GM12878 (cell line): ENCODE results near the gene CDKN1C. TPM values are rescaled to one million over a fixed set of nuclear protein-coding genes. Genes with fewer than 3 reads are reported as not detected.

Experiments
- ATAC-seq: fragments of 200-7000 bp; cut with Tn5 transposase; 3 replicates; pipeline ENCODE4 v1.9.1; 2020; ENCODE audit warnings: mild to moderate bottlenecking, moderate library complexity
- BruUV-seq: library from RNA; stranded (reverse); fragments of 400-500 nt; replicated peaks from 2 replicates; lab custom pipeline; 2021; lab: Mats Ljungman, UMichigan
- CTCF ChIA-PET: fragments of 300-600 bp; sonication (Branson Sonifier 250); formaldehyde crosslinking; extraction: SDS; loops from one replicate; lab custom pipeline; 2021; ENCODE audit warnings: inconsistent platforms; lab: Yijun Ruan, JAX
- POLR2A ChIA-PET: fragments of 350-600 bp; formaldehyde crosslinking; extraction: SDS; loops from one replicate; lab custom pipeline; 2021; ENCODE audit warnings: inconsistent platforms; lab: Charles Lee
- RAD21 ChIA-PET: fragments of 300-600 bp; sonication (Branson Sonifier 250); formaldehyde crosslinking; loops from one replicate; lab custom pipeline; 2023; ENCODE audit warnings: antibody characterized with exemption; ENCODE audit not compliant: unreplicated experiment; lab: Charles Lee
- SMC1A ChIA-PET: fragments of 300-600 bp; sonication (Branson Sonifier 250); formaldehyde crosslinking; loops from one replicate; lab custom pipeline; 2023; ENCODE audit not compliant: unreplicated experiment, uncharacterized antibody; lab: Charles Lee
- DNase-seq: peaks from one replicate; pipeline ENCODE4 v3.0.0-alpha.2; 2011; ENCODE audit warnings: low read depth, low spot score
- FAIRE-seq: peaks from 3 replicates; lab custom pipeline; 2011; peaks lifted over from hg19 to GRCh38; lab: Jason Lieb, UNC
- H2AFZ ChIP-seq: 2 replicates; pipeline ENCODE4 v1.6.0; 2011; ENCODE audit warnings: low read depth, low read length, control low read depth; ENCODE audit not compliant: control insufficient read depth
- H3K27ac ChIP-seq: 2 replicates; pipeline ENCODE4 v1.5.1; 2011; ENCODE audit warnings: control low read depth; ENCODE audit not compliant: control insufficient read depth, insufficient read depth
- H3K27me3 ChIP-seq, 2 experiments: replicated peaks in 1 of 2; 2 replicates each; pipeline versions ENCODE4 v1.6.0 to v1.6.1; 2011; ENCODE audit warnings: low read length in 1 of 2; ENCODE audit not compliant: control insufficient read depth in 2 of 2, insufficient read depth in 2 of 2
- H3K36me3 ChIP-seq, 2 experiments: 2 replicates each; pipeline ENCODE4 v1.5.1; 2011; ENCODE audit warnings: low read length in 1 of 2; ENCODE audit not compliant: control insufficient read depth in 2 of 2, insufficient read depth in 2 of 2
- H3K4me1 ChIP-seq: 2 replicates; pipeline ENCODE4 v1.6.1; 2011; ENCODE audit warnings: mild to moderate bottlenecking, low read length, moderate library complexity, mixed read lengths; ENCODE audit not compliant: control insufficient read depth, insufficient read depth
- H3K4me2 ChIP-seq: 2 replicates; pipeline ENCODE4 v1.6.0; 2011; ENCODE audit warnings: control low read depth; ENCODE audit not compliant: control insufficient read depth, insufficient read depth
- H3K4me3 ChIP-seq: fragments of 200-600 bp; sonication (generic); 2 replicates; pipeline ENCODE4 v1.5.1; 2016
- H3K79me2 ChIP-seq: 2 replicates; pipeline ENCODE4 v1.6.0; 2011; ENCODE audit warnings: low read length; ENCODE audit not compliant: control insufficient read depth, insufficient read depth
- H3K9ac ChIP-seq: 2 replicates; pipeline ENCODE4 v1.8.0; 2011; ENCODE audit warnings: low read length, control low read depth, mixed read lengths; ENCODE audit not compliant: control insufficient read depth, insufficient read depth
- H3K9me3 ChIP-seq: replicated peaks from 3 replicates; pipeline ENCODE4 v1.5.1; 2011; ENCODE audit warnings: mild to moderate bottlenecking, low read length; ENCODE audit not compliant: control insufficient read depth, insufficient read depth
- H4K20me1 ChIP-seq: 2 replicates; pipeline ENCODE4 v1.6.0; 2011; ENCODE audit not compliant: control insufficient read depth, insufficient read depth
- SMARCA5 ChIP-seq: fragments of 450-650 bp; IDR thresholded peaks from 2 replicates; pipeline ENCODE4 v1.6.1; 2017; ENCODE audit warnings: mild to moderate bottlenecking
- TCF12 ChIP-seq: IDR thresholded peaks from 2 replicates; pipeline ENCODE4 v1.6.1; 2011; ENCODE audit warnings: low read depth, mild to moderate bottlenecking, low read length
- ZNF687 ChIP-seq: fragments of 450-650 bp; IDR thresholded peaks from 2 replicates; pipeline ENCODE4 v1.6.1; 2017; ENCODE audit warnings: mild to moderate bottlenecking, moderate library complexity
- WGBS: methylation state at CpG from one replicate; pipeline ENCODE4 v1.1.6; 2016; ENCODE audit warnings: low lambda C conversion rate; ENCODE audit not compliant: insufficient replicate concordance, insufficient coverage; ENCODE audit errors: missing lambda C conversion rate; 5-methylcytosine and 5-hydroxymethylcytosine counted together
- in situ Hi-C: fragments of 300-500 bp; cut with MboI; formaldehyde crosslinking; loops from 9 replicates; pipeline ENCODE4 v1.14.3; 2018; ENCODE audit warnings: mixed read lengths
- intact Hi-C: fragments of 100-400 bp; cut with micrococcal nuclease; formaldehyde crosslinking; loops from one replicate; pipeline ENCODE4 v1.14.2; 2022; ENCODE audit not compliant: unreplicated experiment
- polyA plus RNA-seq, 11 experiments: library from polyadenylated mRNA; depleted of rRNA in 4 of 11; unstranded in 6 of 11; stranded (reverse) in 5 of 11; fragments of >200 nt; fragmentation: Nextera tagmentation in 4 of 11; fragmentation: Illumina TruSeq in 1 of 11; extraction: Ambion mirVana in 4 of 11; extraction: Trizol in 1 of 11; gene quantifications; 1 replicate in 1 of 11; 2 replicates in 10 of 11; pipeline versions ENCODE4 v1.2.1 to v1.2.3, GENCODE V29; 2011 to 2016; ENCODE audit warnings: inconsistent platforms in 2 of 11, missing spikeins in 2 of 11, low read depth in 1 of 11
- total RNA-seq, 4 experiments: library from RNA; depleted of rRNA in 3 of 4; stranded (reverse); fragments of >200 nt in 3 of 4; fragmentation: Illumina TruSeq in 1 of 4; extraction: Trizol in 1 of 4; gene quantifications; 2 replicates each; pipeline versions ENCODE4 v1.2.1 to v1.2.3, GENCODE V29; 2013 to 2021

CDKN1C gene
- total and polyA plus RNA-seq, 10 of the 15 experiments (the other 5 are each of a cell fraction or from before 2014, with no cell fraction given) = 0.05 to 0.21 (median 0.14) TPM; not detected in 7

- H3K27me3 ChIP-seq = peaks cover 0 to 6% of the 10 kb centered on the region in 2 experiments; a peak in 3 of 4 replicates
- BruUV-seq = no TSS peak
- peak; percentile 76 for ATAC-seq
- intact Hi-C loops (loop anchor here (10.0 kb wide), 1 partner anchor 161 kb away; no protein-coding TSS in a partner anchor), in situ Hi-C loops (no loop called here)
- ChIA-PET SMC1A (interaction anchor here (1.0 to 1.6 kb wide), 2 partner anchors 41 to 55 kb away, joined by 3 to 6 read pairs; no protein-coding TSS in a partner anchor), CTCF (interaction anchor here (0.7 to 2.0 kb wide), 8 partner anchors 8 to 402 kb away, joined by 3 to 5 read pairs (median 4); no protein-coding TSS in a partner anchor), POLR2A (interaction anchor here (0.6 kb wide), 1 partner anchor 60 kb away, joined by 7 read pairs; no protein-coding TSS in a partner anchor), RAD21 (interaction anchor here (0.8 to 2.0 kb wide), 4 partner anchors 58 to 158 kb away, joined by 4 to 7 read pairs (median 4); partner anchors contain the start of gene NAP1L4)
- H4K20me1 ChIP-seq = no peaks in the 10 kb centered on the region
- no peak overlapping the region; the same call in 1 of the 2 replicates for H3K4me2 ChIP-seq
- TF ChIP-seq SMARCA5 (peak; percentile 27; the same call in 1 of the 2 replicates), ZNF687 (no peak), TCF12 (peak; percentile 68; the same call in 1 of the 2 replicates)
- H3K36me3 ChIP-seq = no peaks in the 10 kb centered on the region
- peak; percentile 21 for DNase-seq
- H3K4me1 ChIP-seq = peaks cover 21% of the 10 kb centered on the region
- no peak overlapping the region for H3K27ac ChIP-seq
- no peaks in the 10 kb centered on the region for H3K79me2 ChIP-seq
- 25% methylated on average over 12 of the region's 12 CpGs for WGBS
- no peak for FAIRE-seq
- no peak overlapping the region for H2AFZ ChIP-seq
- H3K4me3 ChIP-seq = no peak overlapping the region
- H3K9ac ChIP-seq = no peak overlapping the region
- H3K9me3 ChIP-seq = peaks cover 2% of the 10 kb centered on the region; the same call in 1 of the 3 replicates
These were observed 47.9 kb upstream of the CDKN1C start for GRCh38 chr11:2933375-2934020.
